ENCODE measurements around the gene ECT2. TPM values are rescaled to one million over a fixed set of nuclear protein-coding genes. Genes with fewer than 3 reads are reported as not detected.
"Not testable (repeated sequence)": the region's sequence is repeated elsewhere in the genome, so short reads cannot be mapped to it uniquely, and the experiment has no call there.

The ECT2 gene
- total RNA-seq, 1 experiment from 2014 or later: 127 TPM

DNA sequence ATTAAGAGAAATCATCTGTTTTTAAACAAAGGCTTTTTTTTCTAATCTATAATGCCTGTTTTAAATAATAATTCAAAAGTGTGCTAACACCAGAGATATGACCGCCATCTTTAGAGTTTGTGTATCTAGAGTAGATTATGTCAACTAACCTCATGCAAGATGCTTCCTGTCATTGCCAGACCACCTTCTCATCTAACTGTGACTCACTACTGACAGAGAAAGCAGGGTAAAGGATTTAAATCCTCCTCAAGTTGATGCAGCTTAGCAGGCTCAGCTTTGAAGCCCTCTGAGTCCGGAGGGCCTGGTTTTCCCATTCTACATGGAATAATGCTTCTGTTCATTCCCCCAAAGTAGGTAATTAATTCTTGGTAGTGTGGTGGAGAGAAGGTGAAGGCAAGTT is 108.5 kb downstream of the ECT2 start:
- peak; percentile 45 for DNase-seq (ENCODE audit: low read depth)

GRCh38 chr3:172866726-172867350 is 116.3 kb downstream of the ECT2 start:
- not testable (repeated sequence) for DNase-seq (ENCODE audit: low read depth)

GRCh38 chr3:172868582-172869200 is 118.2 kb downstream of the ECT2 start:
- DNase-seq (ENCODE audit: low read depth): no peak

DNA sequence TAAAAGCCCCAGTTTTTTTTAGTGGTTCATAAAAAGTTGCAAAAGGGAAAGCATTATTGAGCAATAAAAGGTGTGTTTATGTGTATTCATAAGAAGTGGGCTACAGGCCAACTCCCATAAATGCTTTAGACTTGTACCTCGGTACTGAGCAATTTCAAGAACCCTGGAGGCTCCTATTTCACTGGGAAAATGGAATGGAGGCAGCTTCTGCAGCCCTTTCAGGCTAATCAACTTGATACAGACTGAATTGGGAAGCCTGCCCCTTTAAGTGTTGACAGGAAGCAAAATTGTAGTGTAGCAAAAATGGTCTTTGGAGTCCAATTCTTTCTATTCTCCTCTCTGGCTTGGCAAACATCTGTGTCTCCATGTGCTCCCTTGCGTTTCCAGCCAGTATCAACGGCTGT is 118.8 kb downstream of the ECT2 start:
- DNase-seq (ENCODE audit: low read depth): peak; percentile 55

GRCh38 chr3:172869784-172870518 is 119.4 kb downstream of the ECT2 start:
- DNase-seq (ENCODE audit: low read depth): no peak

Other genes with a start within 250 kb of the ECT2 start
- gene TNFSF10, start 227.3 kb upstream of the ECT2 start, total RNA-seq (2014; rRNA removed; shearing (Covaris generic)): 181 and 241 TPM in 2 replicates
- gene NCEH1, start 39.7 kb upstream of the ECT2 start, total RNA-seq (2014; rRNA removed; shearing (Covaris generic)): 78.4 and 110 TPM in 2 replicates